Neuron (in vitro differentiated cells): ENCODE measurements around the gene CKAP2L.
"Not testable (repeated sequence)": the region's sequence is repeated elsewhere in the genome, so short reads cannot be mapped to it uniquely, and the experiment has no call there.

Experiments
- H2AFZ ChIP-seq: one replicate; pipeline ENCODE4 v1.6.1; 2013; ENCODE audit warnings: low read depth, mild to moderate bottlenecking, inconsistent platforms, low read length, moderate library complexity
- H3K27me3 ChIP-seq: one replicate; pipeline ENCODE4 v1.6.1; 2013; ENCODE audit warnings: low read length; ENCODE audit not compliant: insufficient read depth
- H3K36me3 ChIP-seq: one replicate; pipeline ENCODE4 v1.6.1; 2013; ENCODE audit warnings: low read length; ENCODE audit not compliant: insufficient read depth
- H3K4me1 ChIP-seq: one replicate; pipeline ENCODE4 v1.6.1; 2013; ENCODE audit warnings: low read length; ENCODE audit not compliant: insufficient read depth
- H3K4me3 ChIP-seq: 2 replicates; pipeline ENCODE4 v1.5.1; 2013; ENCODE audit warnings: mild to moderate bottlenecking, low read length, moderate library complexity
- H3K9me3 ChIP-seq: one replicate; pipeline ENCODE4 v1.6.1; 2013; ENCODE audit warnings: low read length

The CKAP2L gene

DNA sequence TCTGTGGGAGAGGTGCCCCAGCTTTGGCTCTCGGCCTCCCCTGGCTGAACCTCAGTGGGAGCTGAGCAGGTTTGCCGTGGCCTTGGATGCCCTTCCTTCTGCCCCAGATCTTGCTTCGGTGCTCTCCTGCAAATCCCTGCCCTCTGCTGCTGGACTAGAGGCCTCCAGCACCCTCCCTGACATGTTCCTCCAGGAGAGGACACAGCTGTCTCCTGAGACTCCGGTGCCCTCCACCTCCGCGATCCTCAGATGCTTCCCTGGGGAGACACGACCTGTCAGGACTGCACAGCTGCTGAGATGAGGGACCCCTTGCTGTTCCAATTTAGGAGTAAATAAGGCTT is 50.9 kb downstream of the CKAP2L start:
- Histone ChIP-seq H3K36me3 (no peaks in the 10 kb centered on the region), H3K9me3 (no peaks in the 10 kb centered on the region), H3K27me3 (no peaks in the 10 kb centered on the region), H3K4me3 (no peak overlapping the region), H3K4me1 (peaks cover 13% of the 10 kb centered on the region), H2AFZ (no peak overlapping the region)

DNA sequence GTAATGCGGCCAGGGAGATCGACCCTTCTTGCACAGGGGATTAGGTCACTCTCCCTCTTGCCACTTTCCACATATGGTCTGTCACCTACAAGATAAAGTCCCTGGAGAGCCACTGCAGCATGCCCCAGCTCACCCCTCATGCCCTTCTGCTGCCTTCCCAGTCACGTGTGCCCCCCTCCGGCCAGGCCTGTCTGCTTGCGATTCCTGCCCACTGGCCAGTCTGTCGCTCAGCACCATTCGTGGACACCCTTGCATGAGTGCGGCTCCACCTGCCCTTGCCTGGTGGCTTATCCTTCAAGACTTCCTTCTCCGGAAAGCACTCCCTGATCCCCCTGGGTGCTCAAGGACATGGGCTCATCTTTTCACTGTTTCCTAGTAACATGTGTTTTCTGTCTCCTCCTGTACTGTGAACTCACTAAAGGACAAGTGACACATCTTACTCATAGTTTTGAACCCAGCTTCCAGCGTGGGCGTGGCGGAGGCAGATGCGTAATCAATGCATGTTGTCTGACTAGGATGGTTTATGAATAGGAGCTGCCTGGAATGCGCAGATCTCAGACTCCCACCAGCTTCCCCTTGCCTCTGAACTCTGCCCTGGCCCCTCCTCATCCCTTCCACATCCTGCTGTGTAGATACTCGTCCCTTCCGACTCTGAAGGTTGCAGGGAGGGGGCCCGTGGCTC is 51.4 kb downstream of the CKAP2L start:
- Histone ChIP-seq H3K36me3 (no peaks in the 10 kb centered on the region), H3K27me3 (no peaks in the 10 kb centered on the region), H3K4me3 (no peak overlapping the region), H2AFZ (no peak overlapping the region), H3K9me3 (no peaks in the 10 kb centered on the region), H3K4me1 (peaks cover 13% of the 10 kb centered on the region)

DNA sequence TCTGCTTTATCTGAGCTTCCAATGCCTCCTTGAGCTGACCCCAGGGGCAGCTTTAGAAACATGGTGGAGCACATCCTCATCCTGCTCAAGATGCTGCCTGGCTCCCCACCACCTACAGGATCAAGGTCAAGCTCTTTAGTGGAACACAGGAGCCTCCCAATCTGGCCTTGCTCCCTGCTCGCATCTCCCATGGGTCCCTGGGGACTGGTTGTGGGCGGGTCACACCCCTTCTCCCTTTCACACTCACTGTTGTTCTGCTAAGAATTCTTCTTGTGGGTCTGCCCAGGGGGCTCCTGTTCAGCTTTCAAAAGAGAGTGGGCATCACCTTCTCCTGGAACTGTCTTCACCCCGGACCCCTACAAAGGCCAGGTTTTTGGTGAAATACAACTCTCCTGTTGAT is 51.9 kb downstream of the CKAP2L start:
- H3K9me3 ChIP-seq: no peaks in the 10 kb centered on the region
- peaks cover 13% of the 10 kb centered on the region for H3K4me1 ChIP-seq
- H2AFZ ChIP-seq: no peak overlapping the region
- no peak overlapping the region for H3K4me3 ChIP-seq
- no peaks in the 10 kb centered on the region for H3K27me3 ChIP-seq
- no peaks in the 10 kb centered on the region for H3K36me3 ChIP-seq

DNA sequence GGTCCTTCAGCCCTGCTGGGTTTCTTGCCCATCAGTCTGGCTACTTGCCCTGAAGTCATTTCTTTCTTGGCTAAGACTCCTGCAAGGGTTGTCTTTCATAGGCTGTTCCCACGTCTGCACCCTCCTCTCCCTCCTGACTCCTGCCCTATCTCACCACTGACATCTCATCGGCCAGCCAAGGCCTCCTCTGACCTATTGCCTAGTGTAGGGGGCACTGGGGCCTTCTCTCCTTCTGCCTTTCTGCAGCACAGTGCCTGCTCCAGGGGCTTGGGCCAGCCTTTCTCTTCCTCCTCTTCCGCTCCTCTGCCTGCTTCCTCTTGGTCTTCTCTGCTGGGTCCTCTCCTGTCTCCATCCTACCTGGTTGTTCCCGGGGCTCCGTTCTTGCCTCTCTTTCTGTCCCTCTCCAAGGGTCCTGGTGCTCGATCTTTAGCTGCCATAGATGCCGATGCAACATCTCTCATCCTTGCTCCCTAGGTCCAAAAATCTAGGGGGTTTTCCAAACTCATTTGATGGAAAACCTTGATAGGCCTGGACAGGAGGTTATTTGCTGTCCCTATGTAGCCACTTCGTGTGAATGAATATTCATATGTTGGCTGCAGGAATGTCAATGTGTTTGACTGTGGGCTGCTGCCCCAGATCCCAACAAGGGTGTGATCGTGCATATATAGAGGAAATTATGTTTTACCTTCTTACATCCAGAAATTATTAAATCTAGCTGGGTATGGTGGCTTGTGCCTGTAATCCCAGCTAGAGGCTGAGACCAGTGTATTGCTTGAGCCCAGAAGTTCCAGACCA is 53.3 kb downstream of the CKAP2L start:
- H3K4me3 ChIP-seq: no peak overlapping the region
- H3K27me3 ChIP-seq: no peaks in the 10 kb centered on the region
- H2AFZ ChIP-seq: no peak overlapping the region
- H3K9me3 ChIP-seq: no peaks in the 10 kb centered on the region
- no peaks in the 10 kb centered on the region for H3K36me3 ChIP-seq
- peaks cover 13% of the 10 kb centered on the region for H3K4me1 ChIP-seq

DNA sequence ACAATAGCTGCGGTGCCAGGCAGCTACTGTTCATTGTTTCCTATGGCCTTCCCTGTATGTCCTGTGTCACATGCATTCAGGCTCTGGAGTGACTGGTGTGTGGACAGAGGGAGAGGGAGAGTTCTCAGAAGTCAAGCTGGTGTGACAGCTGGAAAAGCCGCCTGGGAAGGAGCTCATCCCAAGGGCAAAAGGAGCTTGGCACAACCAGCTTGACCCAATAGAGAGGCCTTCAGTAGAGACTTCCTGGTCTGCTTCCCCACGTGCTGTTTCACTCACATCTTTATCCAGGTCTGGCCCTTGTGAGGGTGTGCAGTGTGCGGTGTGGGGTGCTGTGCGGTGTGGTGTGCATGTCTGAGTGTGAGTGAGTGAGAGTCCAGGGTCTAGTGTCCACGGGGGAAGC is 54.7 kb downstream of the CKAP2L start:
- no peaks in the 10 kb centered on the region for H3K9me3 ChIP-seq
- no peak overlapping the region for H3K4me3 ChIP-seq
- H3K4me1 ChIP-seq: peaks cover 13% of the 10 kb centered on the region
- H2AFZ ChIP-seq: no peak overlapping the region
- no peaks in the 10 kb centered on the region for H3K36me3 ChIP-seq
- H3K27me3 ChIP-seq: no peaks in the 10 kb centered on the region

DNA sequence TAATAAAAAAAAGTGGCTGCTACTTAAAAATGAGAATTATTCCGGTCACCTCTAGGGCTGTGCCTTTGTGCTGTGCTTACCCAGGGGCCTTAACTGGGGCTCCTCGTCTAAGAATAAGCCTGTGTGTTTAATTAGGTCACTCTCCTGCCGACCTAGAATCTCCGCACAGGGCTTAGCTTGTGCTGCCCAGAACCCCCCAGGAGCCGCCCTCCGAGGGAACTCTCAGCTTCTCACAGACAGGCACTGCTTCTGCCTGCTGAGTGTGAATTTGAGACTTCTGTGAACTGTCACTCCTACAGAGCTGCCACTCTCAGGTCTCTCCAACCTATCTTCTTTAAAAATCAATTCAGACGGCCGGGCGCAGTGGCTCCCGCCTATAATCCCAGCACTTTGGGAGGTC is 55.4 kb downstream of the CKAP2L start:
- Histone ChIP-seq H2AFZ (no peak overlapping the region), H3K4me3 (no peak overlapping the region), H3K36me3 (no peaks in the 10 kb centered on the region), H3K9me3 (no peaks in the 10 kb centered on the region), H3K4me1 (peaks cover 13% of the 10 kb centered on the region), H3K27me3 (no peaks in the 10 kb centered on the region)

DNA sequence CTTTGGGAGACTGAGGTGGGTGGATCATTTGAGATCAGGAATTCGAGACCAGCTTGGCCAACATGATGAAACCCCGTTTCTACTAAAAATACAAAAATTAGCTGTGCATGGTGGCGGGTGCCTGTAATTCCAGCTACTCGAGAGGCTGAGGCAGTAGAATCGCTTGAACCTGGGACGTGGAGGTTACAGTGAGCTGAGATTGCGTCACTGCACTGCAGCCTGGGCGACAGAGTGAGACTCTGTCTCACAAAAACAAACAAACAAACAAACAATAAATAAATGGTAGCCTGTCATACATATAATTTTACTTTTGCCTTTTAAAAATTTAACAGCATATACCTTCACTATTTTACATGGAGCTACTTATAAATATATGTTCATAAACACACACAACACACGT is 57.5 kb downstream of the CKAP2L start:
- H3K9me3 ChIP-seq, H3K4me3 ChIP-seq, H3K36me3 ChIP-seq, H2AFZ ChIP-seq, H3K27me3 ChIP-seq, H3K4me1 ChIP-seq: not testable (repeated sequence)

DNA sequence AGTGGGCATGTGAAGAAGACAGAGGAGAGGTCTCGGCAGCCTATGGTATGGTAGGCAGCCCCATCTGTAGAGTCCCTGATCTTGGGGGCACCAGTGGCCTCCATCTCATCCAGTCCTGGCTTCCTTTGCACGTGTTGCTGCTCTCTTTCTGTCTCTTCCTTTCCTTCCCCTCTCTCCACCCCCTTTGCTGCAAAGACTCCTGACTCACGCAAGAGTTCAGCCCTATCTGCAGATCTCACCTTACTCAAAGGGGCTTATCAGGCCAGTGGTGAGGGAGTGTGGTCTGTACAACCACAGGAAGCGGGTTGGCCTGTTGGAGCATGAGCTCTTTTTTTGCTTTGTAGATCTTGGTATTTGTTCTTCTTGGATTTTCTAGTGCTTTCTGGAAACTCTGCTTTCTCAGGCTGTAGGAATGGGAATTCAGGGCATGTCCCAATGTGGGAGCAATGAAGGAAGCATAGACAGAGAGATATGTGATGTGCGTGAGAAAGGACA is 58.2 kb downstream of the CKAP2L start:
- Histone ChIP-seq H2AFZ (no peak overlapping the region), H3K9me3 (no peaks in the 10 kb centered on the region), H3K36me3 (no peaks in the 10 kb centered on the region), H3K4me1 (no peaks in the 10 kb centered on the region), H3K4me3 (no peak overlapping the region), H3K27me3 (no peaks in the 10 kb centered on the region)

DNA sequence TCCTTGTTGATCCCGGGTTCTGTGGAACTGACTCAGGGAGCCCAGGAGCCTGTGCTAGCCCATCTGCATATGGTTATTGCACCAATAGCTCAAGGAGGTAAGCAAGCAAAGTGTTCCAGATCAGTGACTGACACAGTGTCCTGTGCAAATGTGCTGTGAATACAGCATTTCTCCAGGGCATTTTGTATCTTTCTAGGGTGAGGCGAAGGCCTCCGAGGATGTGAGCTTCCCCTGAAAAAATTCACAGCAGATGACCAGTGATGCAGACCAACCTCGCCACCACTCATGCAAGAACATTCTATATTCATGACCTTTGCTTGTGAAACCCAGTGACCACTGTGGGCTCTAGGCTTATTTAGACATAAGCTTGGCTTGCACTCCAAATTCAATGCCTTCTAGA is 58.8 kb downstream of the CKAP2L start:
- Histone ChIP-seq H3K9me3 (no peaks in the 10 kb centered on the region), H3K4me1 (no peaks in the 10 kb centered on the region), H2AFZ (no peak overlapping the region), H3K27me3 (no peaks in the 10 kb centered on the region), H3K36me3 (no peaks in the 10 kb centered on the region), H3K4me3 (no peak overlapping the region)

DNA sequence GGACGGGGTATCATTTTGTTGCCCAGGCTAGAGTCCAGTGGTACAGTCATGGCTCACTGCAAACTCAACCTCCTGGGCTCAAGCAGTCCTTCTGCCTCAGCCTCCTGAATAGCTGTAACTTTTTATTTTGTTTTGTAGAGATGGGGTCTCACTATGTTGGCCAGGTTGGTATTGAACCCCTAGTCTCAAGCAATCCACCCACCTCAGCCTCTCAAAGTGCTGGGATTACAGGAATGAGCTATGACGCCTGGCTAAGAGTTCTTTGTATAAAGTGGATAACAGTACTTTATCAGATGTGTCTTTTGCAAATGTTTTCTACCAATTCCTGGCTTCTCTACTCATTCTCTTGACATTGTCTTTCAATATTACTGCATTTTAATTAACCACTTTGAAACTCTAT is 60.7 kb downstream of the CKAP2L start:
- H3K9me3 ChIP-seq: no peaks in the 10 kb centered on the region
- H3K27me3 ChIP-seq: no peaks in the 10 kb centered on the region
- H3K36me3 ChIP-seq: no peaks in the 10 kb centered on the region
- H3K4me1 ChIP-seq: no peaks in the 10 kb centered on the region
- H3K4me3 ChIP-seq: no peak overlapping the region
- no peak overlapping the region for H2AFZ ChIP-seq

- H2AFZ ChIP-seq: no peak overlapping the region
- no peaks in the 10 kb centered on the region for H3K27me3 ChIP-seq
- no peaks in the 10 kb centered on the region for H3K9me3 ChIP-seq
- H3K36me3 ChIP-seq: no peaks in the 10 kb centered on the region
- H3K4me1 ChIP-seq: no peaks in the 10 kb centered on the region
- H3K4me3 ChIP-seq: no peak overlapping the region
Measured at GRCh38 chr2:112701052-112701451, 63.4 kb downstream of the CKAP2L start.

GRCh38 chr2:112699984-112700667 is 64.3 kb downstream of the CKAP2L start:
- Histone ChIP-seq H2AFZ (no peak overlapping the region), H3K9me3 (no peaks in the 10 kb centered on the region), H3K4me3 (no peak overlapping the region), H3K36me3 (no peaks in the 10 kb centered on the region), H3K27me3 (no peaks in the 10 kb centered on the region), H3K4me1 (no peaks in the 10 kb centered on the region)

DNA sequence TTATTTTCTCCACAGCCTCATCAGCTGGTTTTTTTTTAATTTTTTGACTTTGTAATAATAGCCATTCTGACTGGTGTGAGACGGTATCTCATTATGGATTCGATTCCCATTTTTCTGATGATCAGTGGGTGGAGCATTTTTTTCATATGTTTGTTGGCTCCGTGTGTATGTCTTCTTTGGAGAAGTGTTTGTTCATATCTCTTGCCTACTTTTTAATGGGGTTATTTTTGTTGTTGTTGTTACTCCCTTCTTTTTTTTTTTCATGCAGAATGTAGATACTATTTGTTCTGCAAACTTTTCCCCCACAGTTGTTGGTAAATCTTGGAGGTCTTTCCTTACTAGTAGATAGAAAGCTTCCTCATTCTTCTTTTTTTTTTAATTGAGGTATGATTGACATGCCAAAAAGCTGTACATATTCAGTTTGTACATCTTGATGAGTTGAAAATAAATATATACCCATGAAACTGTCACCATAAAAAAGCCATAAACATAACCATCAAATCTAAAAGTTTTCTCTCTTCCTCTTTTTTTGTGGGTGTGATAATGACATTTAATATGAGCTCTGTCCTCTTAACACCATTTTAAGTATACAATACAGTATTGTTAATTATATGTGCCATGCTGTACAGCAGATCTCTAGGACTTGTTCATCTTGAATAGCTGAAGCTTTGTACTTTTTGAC is 65.4 kb downstream of the CKAP2L start:
- H3K4me1 ChIP-seq: no peaks in the 10 kb centered on the region
- no peaks in the 10 kb centered on the region for H3K27me3 ChIP-seq
- H3K36me3 ChIP-seq: no peaks in the 10 kb centered on the region
- no peak overlapping the region for H3K4me3 ChIP-seq
- no peak overlapping the region for H2AFZ ChIP-seq
- no peaks in the 10 kb centered on the region for H3K9me3 ChIP-seq
